Measurements from ENCODE around the gene TPST2.

TPST2 gene

GRCh38 chr22:26565889-26566288 lies 24.0 kb downstream of the TPST2 start:
- Histone ChIP-seq H3K4me1 (ENCODE audit: control insufficient read depth in 1 of 2, insufficient read depth in 2 of 2, low read length in 2 of 2) (peaks cover 14 to 16% of the 10 kb centered on the region in 2 experiments), H3K18ac (ENCODE audit: low read length) (no peak overlapping the region), H3K14ac (ENCODE audit: low read length) (no peak overlapping the region), H2BK5ac (ENCODE audit: low read depth, low read length, poor library complexity) (no peak overlapping the region), H3K9me3 (ENCODE audit: insufficient read depth, low read depth, low read length) (no peaks in the 10 kb centered on the region), H3K9ac (ENCODE audit: low read length) (no peak overlapping the region), H4K91ac (ENCODE audit: low read depth, low read length) (peak overlapping the region; percentile 31), H3K79me2 (ENCODE audit: control insufficient read depth, insufficient read depth, low read length, poor library complexity) (no peaks in the 10 kb centered on the region), H3K79me1 (ENCODE audit: low read length) (peaks cover 22% of the 10 kb centered on the region), H2BK120ac (ENCODE audit: insufficient read depth, low read length, poor library complexity) (no peak overlapping the region), H2BK12ac (ENCODE audit: low read length) (peak overlapping the region; percentile 79), H3K27ac (ENCODE audit: low read depth, low read length) (no peak overlapping the region), H4K8ac (ENCODE audit: low read depth, low read length) (no peak overlapping the region), H2AFZ (ENCODE audit: insufficient read depth, low read length, poor library complexity) (no peak overlapping the region), H3K4me3 (ENCODE audit: low read depth, low read length) (no peak overlapping the region), H3K4me2 (ENCODE audit: low read length) (no peak overlapping the region), H3K4ac (ENCODE audit: low read depth, low read length) (peak overlapping the region; percentile 28), H2AK5ac (ENCODE audit: low read length) (no peak overlapping the region), H4K12ac (ENCODE audit: low read depth, low read length) (no peak overlapping the region), H3K36me3 (ENCODE audit: control insufficient read depth in 1 of 2, insufficient read depth in 2 of 2, low read length in 2 of 2) (peaks cover 3 to 8% of the 10 kb centered on the region in 2 experiments), H3K27me3 (ENCODE audit: insufficient read depth, low read length) (no peaks in the 10 kb centered on the region), H3K23ac (ENCODE audit: low read length) (no peak overlapping the region)
- no peak for DNase-seq
- no CpG with 5 or more reads among the region's 8 CpGs for WGBS (ENCODE audit: extremely low coverage, insufficient coverage, insufficient read length)

- Histone ChIP-seq H2BK12ac (ENCODE audit: low read length) (peak overlapping the region; percentile 23), H3K18ac (ENCODE audit: low read length) (peak overlapping the region; percentile 16)
These were observed 24.8 kb downstream of the TPST2 start for GRCh38 chr22:26565181-26565580.

GRCh38 chr22:26564672-26565071 lies 25.3 kb downstream of the TPST2 start:
- Histone ChIP-seq H3K79me1 (ENCODE audit: low read length) (peaks cover 20% of the 10 kb centered on the region), H4K91ac (ENCODE audit: low read depth, low read length) (no peak overlapping the region), H2AFZ (ENCODE audit: insufficient read depth, low read length, poor library complexity) (no peak overlapping the region), H3K14ac (ENCODE audit: low read length) (no peak overlapping the region), H3K4ac (ENCODE audit: low read depth, low read length) (no peak overlapping the region), H4K8ac (ENCODE audit: low read depth, low read length) (no peak overlapping the region), H3K9ac (ENCODE audit: low read length) (no peak overlapping the region), H3K4me2 (ENCODE audit: low read length) (no peak overlapping the region), H2BK120ac (ENCODE audit: insufficient read depth, low read length, poor library complexity) (no peak overlapping the region), H3K4me1 (ENCODE audit: control insufficient read depth in 1 of 2, insufficient read depth in 2 of 2, low read length in 2 of 2) (peaks cover 14 to 16% of the 10 kb centered on the region in 2 experiments), H2BK5ac (ENCODE audit: low read depth, low read length, poor library complexity) (no peak overlapping the region), H3K27me3 (ENCODE audit: insufficient read depth, low read length) (no peaks in the 10 kb centered on the region), H3K18ac (ENCODE audit: low read length) (peak overlapping the region; percentile 16), H3K79me2 (ENCODE audit: control insufficient read depth, insufficient read depth, low read length, poor library complexity) (no peaks in the 10 kb centered on the region), H3K4me3 (ENCODE audit: low read depth, low read length) (no peak overlapping the region), H3K9me3 (ENCODE audit: insufficient read depth, low read depth, low read length) (no peaks in the 10 kb centered on the region), H2BK12ac (ENCODE audit: low read length) (no peak overlapping the region), H3K36me3 (ENCODE audit: control insufficient read depth in 1 of 2, insufficient read depth in 2 of 2, low read length in 2 of 2) (peaks cover 3 to 8% of the 10 kb centered on the region in 2 experiments), H2AK5ac (ENCODE audit: low read length) (no peak overlapping the region), H3K23ac (ENCODE audit: low read length) (no peak overlapping the region), H4K12ac (ENCODE audit: low read depth, low read length) (no peak overlapping the region), H3K27ac (ENCODE audit: low read depth, low read length) (no peak overlapping the region)
- no CpG with 5 or more reads among the region's 3 CpGs for WGBS (ENCODE audit: extremely low coverage, insufficient coverage, insufficient read length)
- DNase-seq = no peak

More at GRCh38 chr22:26565181-26565580, 24.8 kb downstream of the TPST2 start:
- peak overlapping the region; percentile 12 for H4K8ac ChIP-seq (ENCODE audit: low read depth, low read length)
- H3K79me2 ChIP-seq (ENCODE audit: control insufficient read depth, insufficient read depth, low read length, poor library complexity) = no peaks in the 10 kb centered on the region
- H3K9ac ChIP-seq (ENCODE audit: low read length) = no peak overlapping the region
- H3K27ac ChIP-seq (ENCODE audit: low read depth, low read length) = no peak overlapping the region
- no peak overlapping the region for H3K14ac ChIP-seq (ENCODE audit: low read length)
- no peak overlapping the region for H3K4me3 ChIP-seq (ENCODE audit: low read depth, low read length)
- no CpG with 5 or more reads among the region's 6 CpGs for WGBS (ENCODE audit: extremely low coverage, insufficient coverage, insufficient read length)
- H2BK120ac ChIP-seq (ENCODE audit: insufficient read depth, low read length, poor library complexity) = no peak overlapping the region
- no peak overlapping the region for H4K91ac ChIP-seq (ENCODE audit: low read depth, low read length)
- no peak overlapping the region for H3K23ac ChIP-seq (ENCODE audit: low read length)
- H3K9me3 ChIP-seq (ENCODE audit: insufficient read depth, low read depth, low read length) = no peaks in the 10 kb centered on the region
- no peak overlapping the region for H3K4me2 ChIP-seq (ENCODE audit: low read length)
- no peak for DNase-seq
- H3K27me3 ChIP-seq (ENCODE audit: insufficient read depth, low read length) = no peaks in the 10 kb centered on the region
- H3K79me1 ChIP-seq (ENCODE audit: low read length) = peaks cover 21% of the 10 kb centered on the region
- H3K4me1 ChIP-seq (ENCODE audit: control insufficient read depth in 1 of 2, insufficient read depth in 2 of 2, low read length in 2 of 2) = peaks cover 14 to 16% of the 10 kb centered on the region in 2 experiments
- H2AFZ ChIP-seq (ENCODE audit: insufficient read depth, low read length, poor library complexity) = no peak overlapping the region
- no peak overlapping the region for H2BK5ac ChIP-seq (ENCODE audit: low read depth, low read length, poor library complexity)
- H3K36me3 ChIP-seq (ENCODE audit: control insufficient read depth in 1 of 2, insufficient read depth in 2 of 2, low read length in 2 of 2) = peaks cover 3 to 8% of the 10 kb centered on the region in 2 experiments
- H4K12ac ChIP-seq (ENCODE audit: low read depth, low read length) = no peak overlapping the region
- peak overlapping the region; percentile 17 for H3K4ac ChIP-seq (ENCODE audit: low read depth, low read length)
- no peak overlapping the region for H2AK5ac ChIP-seq (ENCODE audit: low read length)

GRCh38 chr22:26564181-26564580 lies 25.8 kb downstream of the TPST2 start:
- Histone ChIP-seq H3K4ac (ENCODE audit: low read depth, low read length) (no peak overlapping the region), H3K27ac (ENCODE audit: low read depth, low read length) (no peak overlapping the region), H3K27me3 (ENCODE audit: insufficient read depth, low read length) (no peaks in the 10 kb centered on the region), H3K79me1 (ENCODE audit: low read length) (peaks cover 18% of the 10 kb centered on the region), H3K23ac (ENCODE audit: low read length) (no peak overlapping the region), H2AFZ (ENCODE audit: insufficient read depth, low read length, poor library complexity) (no peak overlapping the region), H3K14ac (ENCODE audit: low read length) (no peak overlapping the region), H3K9me3 (ENCODE audit: insufficient read depth, low read depth, low read length) (no peaks in the 10 kb centered on the region), H2BK120ac (ENCODE audit: insufficient read depth, low read length, poor library complexity) (no peak overlapping the region), H4K8ac (ENCODE audit: low read depth, low read length) (no peak overlapping the region), H3K9ac (ENCODE audit: low read length) (no peak overlapping the region), H2BK12ac (ENCODE audit: low read length) (no peak overlapping the region), H3K4me2 (ENCODE audit: low read length) (no peak overlapping the region), H4K12ac (ENCODE audit: low read depth, low read length) (no peak overlapping the region), H2BK5ac (ENCODE audit: low read depth, low read length, poor library complexity) (no peak overlapping the region), H4K91ac (ENCODE audit: low read depth, low read length) (no peak overlapping the region), H3K79me2 (ENCODE audit: control insufficient read depth, insufficient read depth, low read length, poor library complexity) (no peaks in the 10 kb centered on the region), H3K36me3 (ENCODE audit: control insufficient read depth in 1 of 2, insufficient read depth in 2 of 2, low read length in 2 of 2) (peaks cover 3 to 8% of the 10 kb centered on the region in 2 experiments), H3K18ac (ENCODE audit: low read length) (no peak overlapping the region), H3K4me1 (ENCODE audit: control insufficient read depth in 1 of 2, insufficient read depth in 2 of 2, low read length in 2 of 2) (peaks cover 14 to 16% of the 10 kb centered on the region in 2 experiments), H3K4me3 (ENCODE audit: low read depth, low read length) (peak overlapping the region; percentile 25), H2AK5ac (ENCODE audit: low read length) (no peak overlapping the region)
- no peak for DNase-seq
- no CpG with 5 or more reads among the region's 8 CpGs for WGBS (ENCODE audit: extremely low coverage, insufficient coverage, insufficient read length)

All from trophoblast cell (in vitro differentiated cells and primary cell).